GM13977 (cell line): ENCODE data around the gene USP22.
A peak's percentile ranks its signal among the peaks of the same experiment; 100 is the strongest.

Source experiments
- DNase-seq: peaks from one replicate; pipeline ENCODE4 v3.0.0; 2012; ENCODE audit warnings: low spot score
- CTCF ChIP-seq: IDR thresholded peaks from 2 replicates; pipeline ENCODE4 v1.5.1; 2012; ENCODE audit warnings: mild to moderate bottlenecking, control low read depth; ENCODE audit not compliant: insufficient read depth; ENCODE audit errors: extremely low read depth, missing control alignments
- in situ Hi-C: fragments of 300-500 bp; cut with MboI; formaldehyde crosslinking; loops from one replicate; pipeline ENCODE4 v1.12.0; 2022; ENCODE audit warnings: low sequenced_read_pairs, low pct_unique_long_range_greater_than_20kb, mixed read lengths, inconsistent platforms; ENCODE audit not compliant: unreplicated experiment

USP22 gene

GRCh38 chr17:20989481-20989880 lies 53.3 kb downstream of the USP22 start:
- no peak for DNase-seq
- no peak for TF ChIP-seq CTCF
- in situ Hi-C loops, result no loop called here

DNA sequence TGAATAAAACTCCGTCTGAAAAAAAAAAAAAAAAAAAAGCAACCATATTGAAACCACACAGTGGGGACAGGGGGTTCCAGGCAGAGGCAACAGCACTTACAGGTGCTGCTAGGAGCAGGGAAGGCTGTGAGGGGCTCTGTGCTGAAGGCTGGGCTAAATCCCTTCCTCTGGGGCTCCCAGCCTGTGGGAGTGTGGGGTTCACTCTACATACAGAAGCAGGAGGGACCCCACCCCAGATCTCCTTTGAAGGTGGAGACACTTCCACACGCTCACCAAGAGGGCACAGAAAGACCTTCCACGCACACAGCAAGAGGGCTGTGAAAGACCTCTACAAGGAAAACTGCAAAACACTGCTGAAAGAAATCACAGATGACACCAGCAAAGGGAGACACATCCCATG lies 53.9 kb downstream of the USP22 start:
- no peak for TF ChIP-seq CTCF
- in situ Hi-C loops, result no loop called here

GRCh38 chr17:20988001-20988636 lies 54.7 kb downstream of the USP22 start:
- TF ChIP-seq CTCF, result no peak
- no peak for DNase-seq
- in situ Hi-C loops, result no loop called here

More for the DNA sequence above, 53.9 kb downstream of the USP22 start:
- DNase-seq, result no peak

- in situ Hi-C loops, result no loop called here
These were observed 55.3 kb downstream of the USP22 start for GRCh38 chr17:20987511-20987910.

DNA sequence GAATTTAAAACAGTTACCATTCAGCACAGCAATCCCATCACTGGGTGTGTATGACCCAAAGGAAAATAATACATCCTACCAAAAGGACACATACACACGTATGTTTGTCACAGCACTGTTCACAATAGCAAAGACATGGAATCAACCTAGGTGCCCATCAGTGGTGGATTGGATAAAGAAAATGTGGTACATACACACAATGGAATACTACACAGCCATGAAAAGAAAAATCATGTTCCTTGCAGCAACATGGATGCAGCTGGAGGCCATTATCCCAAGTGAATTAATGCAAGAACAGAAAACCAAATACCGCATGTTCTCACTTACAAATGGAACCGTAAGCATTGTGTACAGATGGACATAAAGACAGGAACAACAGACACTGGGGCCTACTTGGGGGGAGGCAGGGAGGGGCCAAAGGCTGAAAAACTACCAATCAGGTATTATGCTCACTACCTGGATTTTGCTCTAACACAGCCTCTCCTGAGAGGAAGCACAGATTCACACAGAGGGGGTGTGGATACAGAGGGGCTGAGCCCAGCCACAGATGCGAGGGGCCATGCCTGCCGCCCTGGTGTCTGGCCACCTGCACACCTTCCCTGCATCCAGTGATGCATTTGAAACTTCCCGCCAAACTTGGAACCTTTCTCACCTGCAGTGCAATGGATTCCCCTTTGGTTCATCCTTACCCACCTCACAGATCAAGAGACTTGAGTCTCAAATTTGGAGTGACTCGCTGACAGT lies 55.9 kb downstream of the USP22 start:
- no peak for TF ChIP-seq CTCF
- DNase-seq, result no peak
- in situ Hi-C loops, result no loop called here

More at GRCh38 chr17:20987511-20987910, 55.3 kb downstream of the USP22 start:
- no peak for DNase-seq
- no peak for TF ChIP-seq CTCF

DNA sequence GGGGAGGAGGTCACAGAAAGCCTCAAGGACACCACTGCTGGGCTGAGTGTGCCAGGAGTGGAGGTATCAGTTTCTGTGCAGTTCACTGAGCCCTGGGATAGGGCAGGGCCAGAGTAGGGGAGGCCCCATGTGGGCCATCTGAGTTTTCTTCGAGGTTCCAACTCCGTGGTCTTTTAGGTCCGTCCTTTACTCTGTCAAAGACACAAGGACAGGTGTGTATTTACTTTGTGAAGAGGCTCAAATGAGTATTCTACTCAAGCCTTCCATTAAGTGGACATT lies 59.5 kb downstream of the USP22 start:
- peak; percentile 14 for DNase-seq
- TF ChIP-seq CTCF, result no peak
- in situ Hi-C loops, result no loop called here
